Activated T-cell treated with anti-CD3 and anti-CD28 coated beads, Interleukin-2, amount 50 U/mL, for 48 hours (primary cell): ENCODE results near the gene GRK5.
A peak's percentile ranks its signal among the peaks of the same experiment; 100 is the strongest.

Experiments used
- DNase-seq, 2 experiments: peaks; one replicate each; pipeline ENCODE4 v3.0.0-alpha.2; 2020

GRK5 gene

DNA sequence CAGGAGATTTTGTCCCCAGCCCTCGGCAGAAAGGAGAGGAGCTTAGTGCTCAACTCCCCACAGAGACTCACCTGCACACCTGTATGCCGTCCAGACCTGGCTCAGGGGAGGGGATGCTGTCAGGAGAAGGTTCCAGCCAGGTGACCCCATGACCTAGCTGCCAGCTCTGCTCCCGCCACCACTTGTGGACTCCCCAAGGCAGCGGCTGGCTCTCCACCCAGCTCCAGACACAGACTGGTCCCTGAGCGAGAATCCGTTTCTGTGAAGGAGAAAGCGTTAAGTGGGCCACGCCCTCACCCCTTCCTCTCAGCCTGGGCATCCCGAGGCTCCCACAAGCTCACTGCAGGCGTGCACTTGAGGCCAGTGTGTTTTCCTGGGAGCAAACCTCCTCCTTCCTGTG lies 258.7 kb downstream of the GRK5 start:
- DNase-seq, result no peak

DNA sequence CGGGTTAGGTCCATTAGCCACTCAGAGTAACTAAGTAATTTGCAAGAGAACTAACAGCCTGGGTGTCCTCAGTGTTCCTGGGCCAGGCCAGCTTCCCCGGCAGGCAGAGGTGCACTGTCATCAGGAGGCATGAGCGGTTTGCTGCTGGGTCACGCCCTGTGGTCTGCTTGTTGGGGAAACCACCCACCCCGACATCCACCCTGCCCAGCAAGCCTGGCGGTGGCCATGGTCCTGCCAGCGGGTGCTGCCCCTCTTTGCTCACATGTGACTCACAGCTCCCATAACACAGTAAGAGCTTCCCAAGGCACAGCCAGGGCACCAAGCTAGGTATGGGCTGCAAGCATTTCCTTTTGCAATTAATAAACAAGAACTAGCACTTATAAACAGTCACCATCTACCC lies 259.3 kb downstream of the GRK5 start:
- peak; percentile 47 to 58 for DNase-seq

DNA sequence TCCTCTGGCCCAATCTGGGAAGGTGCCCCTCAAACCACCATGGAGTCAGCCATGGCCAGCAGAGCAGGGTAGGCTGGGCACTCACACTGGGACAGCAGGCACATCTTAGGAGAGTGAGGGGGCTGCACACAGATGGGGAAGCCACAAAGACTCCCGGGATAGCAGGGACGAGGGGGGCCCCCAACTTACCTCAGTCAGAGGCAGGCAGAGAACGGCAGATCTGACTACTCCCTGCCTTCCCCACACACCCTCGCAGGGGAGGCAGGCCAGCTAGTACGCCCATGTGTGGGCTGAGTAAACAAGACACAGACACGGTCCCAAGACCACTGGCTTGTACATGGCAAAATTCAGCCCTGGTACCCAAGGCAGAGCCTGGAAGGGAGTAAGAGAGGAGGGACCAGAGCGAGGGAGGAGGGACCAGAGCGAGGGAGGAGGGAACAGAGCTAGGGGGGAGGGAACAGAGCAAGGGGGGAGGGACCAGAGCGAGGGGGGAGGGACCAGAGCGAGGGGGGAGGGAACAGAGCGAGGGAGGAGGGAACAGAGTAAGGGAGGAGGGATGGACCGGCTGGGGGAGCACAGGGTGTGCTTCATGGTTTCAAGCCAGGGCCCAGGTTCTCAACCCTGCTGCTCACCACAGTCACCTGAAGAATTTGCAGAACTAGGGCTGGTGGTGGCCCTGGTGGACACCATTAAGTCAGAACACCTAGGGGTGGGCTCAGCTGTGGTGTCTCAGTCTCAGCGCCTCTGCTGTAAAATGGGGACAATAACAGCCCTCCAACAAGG lies 261.4 kb downstream of the GRK5 start:
- DNase-seq, result no peak

DNA sequence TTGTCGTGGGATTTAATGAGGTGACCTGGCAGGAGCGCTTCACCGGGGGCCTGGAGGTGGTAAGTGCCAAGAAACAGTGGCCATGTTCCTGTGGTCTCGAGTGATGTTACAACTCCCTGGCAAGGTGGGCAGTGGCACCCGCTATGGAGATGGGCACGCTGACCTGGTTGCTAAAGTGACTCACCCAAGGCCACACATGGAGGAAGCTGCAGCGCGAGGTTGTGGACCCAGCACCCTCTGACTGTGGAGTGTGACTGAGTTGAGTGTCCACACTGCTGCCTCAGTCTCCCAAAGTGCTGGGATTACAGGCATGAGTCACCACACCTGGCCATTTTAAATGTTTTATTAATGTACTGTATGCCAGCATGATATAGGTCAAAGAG lies 261.9 kb downstream of the GRK5 start:
- DNase-seq, result no peak

DNA sequence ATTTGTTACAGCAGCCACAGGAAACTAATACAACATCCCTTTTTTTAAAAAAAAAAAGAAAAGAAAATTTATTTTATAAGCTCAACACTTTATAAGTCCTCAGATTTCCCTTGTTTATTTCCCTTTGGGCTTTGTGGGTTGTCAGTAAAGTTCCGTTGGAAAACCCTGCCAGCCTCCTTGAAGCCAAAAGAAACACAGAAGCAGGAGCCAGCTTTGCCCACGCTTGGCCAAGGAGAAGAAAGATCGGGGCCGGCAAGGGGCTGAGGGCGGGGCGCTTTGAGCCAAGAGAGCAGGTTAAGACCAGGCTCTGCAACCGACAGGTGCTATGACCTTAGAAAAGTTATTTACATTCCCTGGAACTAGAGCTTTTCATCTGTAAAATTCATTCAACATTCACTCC lies 262.5 kb downstream of the GRK5 start:
- no peak for DNase-seq

DNA sequence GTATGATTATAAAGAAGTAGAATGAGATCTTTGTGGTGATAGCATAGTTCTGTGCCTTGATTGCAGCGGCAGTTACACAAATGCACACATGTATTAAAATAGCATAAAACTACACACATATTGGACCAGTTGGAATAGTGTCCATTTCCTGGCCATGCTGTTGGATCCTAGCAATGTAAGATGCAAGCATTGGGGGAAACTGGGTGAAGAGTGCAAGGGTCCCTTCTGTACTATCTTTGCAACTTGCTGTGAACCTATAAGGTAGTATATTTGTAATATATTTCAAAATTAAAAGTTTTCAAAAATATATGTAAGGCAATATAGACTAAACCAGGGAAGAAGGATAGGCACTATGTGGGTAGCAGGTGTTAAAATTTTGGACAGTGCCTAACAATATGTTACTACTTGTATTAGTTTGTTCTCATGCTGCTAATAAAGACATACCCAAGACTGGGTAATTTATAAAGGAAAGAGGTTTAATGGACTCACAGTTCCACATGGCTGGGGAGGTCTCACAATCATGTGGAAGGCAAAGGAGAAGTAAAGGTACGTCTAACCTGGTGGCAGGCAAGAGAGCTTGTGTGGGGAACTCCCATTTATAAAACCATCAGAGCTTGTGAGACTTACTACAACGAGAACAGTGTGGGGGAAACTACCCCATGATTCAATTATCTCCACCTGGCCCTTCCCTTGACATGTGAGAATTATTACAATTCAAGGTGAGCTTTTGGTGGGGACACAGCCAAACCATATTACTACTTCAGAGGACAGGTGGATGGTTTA lies 263.7 kb downstream of the GRK5 start:
- no peak for DNase-seq

DNA sequence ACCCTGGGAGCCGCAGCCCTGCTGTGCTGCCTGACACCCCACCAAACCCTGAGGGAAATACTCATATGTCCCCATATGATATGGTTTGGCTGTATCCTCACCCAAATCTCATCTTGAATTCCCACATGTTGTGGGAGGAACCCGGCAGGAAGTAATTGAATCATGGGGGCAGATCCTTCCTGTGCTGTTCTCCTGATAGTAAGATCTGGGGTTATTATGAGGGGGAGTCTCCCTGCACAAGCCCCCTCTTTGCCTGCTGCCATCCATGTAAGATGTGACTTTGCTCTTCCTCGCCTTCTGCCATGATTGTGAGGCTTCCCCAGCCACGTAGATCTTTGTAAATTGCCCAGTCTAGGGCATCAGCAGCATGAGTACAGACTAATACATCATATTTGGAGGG lies 266.4 kb downstream of the GRK5 start:
- no peak for DNase-seq

DNA sequence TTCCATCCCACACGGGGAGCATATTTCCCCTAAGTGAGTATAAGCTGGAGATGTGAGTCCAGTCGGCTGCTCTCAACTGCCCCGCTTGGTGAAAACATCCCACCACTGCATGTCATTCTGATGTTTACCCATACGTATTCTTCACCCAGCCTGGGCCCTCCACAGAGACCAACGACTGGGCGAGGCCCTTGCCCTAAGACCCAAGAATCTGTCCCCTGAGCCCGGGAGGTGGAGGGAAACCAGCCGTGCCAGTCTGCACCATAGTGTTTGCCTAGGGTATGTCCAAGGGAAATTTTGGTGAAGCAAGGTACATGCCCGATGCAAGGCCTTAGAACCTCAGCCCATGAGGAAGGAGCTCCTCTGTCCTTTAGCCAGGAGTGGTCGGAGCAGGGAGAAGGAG lies 267.2 kb downstream of the GRK5 start:
- DNase-seq, result no peak

DNA sequence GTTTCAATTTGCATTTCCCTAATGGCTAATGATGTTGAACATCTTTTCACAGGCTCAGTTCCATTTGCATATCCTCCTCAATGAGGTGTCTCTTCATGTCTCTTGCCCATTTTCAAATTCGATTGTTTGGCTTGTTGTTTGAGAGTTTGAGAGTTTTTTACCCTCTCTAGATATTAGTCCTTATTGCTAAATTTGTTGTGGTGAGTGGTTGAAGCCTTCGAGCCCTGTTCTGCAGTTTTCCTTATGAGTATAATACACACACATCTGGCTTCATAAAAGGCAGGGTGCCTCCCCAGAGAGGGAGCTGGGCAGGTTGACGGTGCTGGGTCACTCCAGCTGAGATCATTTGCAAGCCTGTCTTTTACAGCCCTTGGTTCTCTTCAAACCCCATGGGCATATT lies 270.1 kb downstream of the GRK5 start:
- no peak for DNase-seq

DNA sequence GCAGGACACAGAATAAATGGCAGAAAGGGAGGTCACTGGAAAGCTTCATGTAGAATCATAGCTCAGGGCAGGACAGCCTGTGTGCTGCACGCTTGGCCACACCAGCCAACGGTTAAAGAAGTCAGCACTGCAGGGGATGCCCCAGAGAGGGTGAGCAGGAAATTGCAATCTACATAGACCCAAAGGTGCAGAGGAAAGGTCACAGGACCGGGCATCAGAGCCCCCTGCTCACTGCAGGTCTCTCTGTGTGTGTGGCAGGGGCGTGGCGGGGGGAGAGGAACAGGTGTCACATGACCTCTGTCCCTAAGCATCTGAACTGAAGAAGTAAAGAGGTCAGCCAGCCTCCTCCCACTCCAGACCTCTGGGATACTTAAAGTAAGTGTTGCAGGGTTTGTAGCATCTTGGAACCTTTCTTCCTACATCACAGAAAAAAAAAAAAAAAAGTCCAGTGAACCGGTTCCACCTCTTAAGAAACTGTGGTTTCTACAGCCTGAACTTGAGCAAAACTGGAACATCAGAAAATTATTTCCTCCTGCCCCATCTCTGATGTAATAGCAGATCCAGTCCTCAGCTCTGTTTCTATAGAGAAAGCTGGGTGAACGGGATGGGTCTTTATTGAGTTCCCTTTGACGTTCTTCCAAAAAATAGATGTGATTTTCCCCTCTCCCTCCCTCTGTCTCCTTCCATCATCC lies 270.9 kb downstream of the GRK5 start:
- peak in 1 of 2 experiments; percentile 48 for DNase-seq

DNA sequence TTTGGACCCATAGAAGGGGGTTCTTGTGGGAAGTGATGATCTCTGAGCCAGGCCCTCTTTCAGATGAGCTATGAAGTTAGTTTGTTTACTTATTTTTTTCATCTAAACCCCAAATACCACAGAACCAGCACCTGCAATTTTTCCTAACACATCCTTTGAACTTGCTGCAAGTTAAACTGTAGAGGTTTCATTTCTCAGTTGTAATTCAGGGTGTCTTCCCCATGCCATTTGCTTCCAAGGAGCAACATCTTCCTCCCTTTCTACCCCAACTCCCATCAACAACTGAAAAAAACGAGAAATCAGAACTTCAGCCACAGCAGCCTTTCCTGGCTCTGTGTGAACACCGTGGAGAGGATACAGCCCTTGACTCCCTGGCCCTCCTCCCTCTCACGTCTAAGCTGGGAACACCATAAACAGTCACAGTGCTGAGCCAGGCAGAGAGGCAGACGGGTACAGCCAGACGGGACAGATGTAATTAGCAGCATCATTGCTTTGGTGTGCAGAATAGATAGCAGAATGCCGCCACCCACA lies 271.5 kb downstream of the GRK5 start:
- no peak for DNase-seq

DNA sequence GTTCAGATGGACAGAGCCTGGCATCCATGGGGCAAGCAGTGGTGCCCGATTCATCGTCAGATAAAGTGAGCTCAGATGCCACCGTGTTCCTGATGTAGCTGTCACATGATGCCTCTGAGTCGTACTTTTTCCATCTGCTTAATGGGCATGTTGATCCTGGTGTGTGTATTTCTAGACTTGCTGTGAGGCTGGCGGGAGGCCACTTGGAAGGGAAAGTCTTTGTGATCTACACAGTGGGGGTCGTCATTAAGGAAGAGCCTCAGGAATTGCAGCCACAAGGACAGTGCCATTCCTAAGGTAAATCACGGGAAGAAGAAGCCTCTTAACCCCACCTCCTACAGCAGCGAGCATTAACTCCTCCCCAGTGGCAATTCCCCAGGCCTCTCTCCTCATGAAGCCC lies 272.2 kb downstream of the GRK5 start:
- no peak for DNase-seq

DNA sequence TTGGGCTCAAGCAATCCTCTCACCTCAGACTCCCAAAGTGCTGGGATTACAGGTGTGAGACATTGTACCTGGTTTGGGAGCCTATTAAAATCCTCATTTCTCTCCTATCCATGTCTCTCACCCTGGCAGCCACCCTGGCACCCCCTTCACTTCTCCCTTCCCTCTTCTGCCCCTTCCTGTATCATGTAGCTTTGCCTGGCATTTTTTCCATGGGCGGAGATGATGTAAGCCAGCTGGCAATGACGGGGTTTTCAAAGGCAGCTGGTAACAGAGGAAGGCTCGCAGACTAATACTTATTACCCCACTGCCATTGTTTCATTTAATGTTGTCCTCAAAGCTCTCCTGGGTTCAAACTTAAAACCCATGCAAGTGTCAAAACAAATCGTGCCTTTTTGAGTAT lies 273.3 kb downstream of the GRK5 start:
- no peak for DNase-seq

DNA sequence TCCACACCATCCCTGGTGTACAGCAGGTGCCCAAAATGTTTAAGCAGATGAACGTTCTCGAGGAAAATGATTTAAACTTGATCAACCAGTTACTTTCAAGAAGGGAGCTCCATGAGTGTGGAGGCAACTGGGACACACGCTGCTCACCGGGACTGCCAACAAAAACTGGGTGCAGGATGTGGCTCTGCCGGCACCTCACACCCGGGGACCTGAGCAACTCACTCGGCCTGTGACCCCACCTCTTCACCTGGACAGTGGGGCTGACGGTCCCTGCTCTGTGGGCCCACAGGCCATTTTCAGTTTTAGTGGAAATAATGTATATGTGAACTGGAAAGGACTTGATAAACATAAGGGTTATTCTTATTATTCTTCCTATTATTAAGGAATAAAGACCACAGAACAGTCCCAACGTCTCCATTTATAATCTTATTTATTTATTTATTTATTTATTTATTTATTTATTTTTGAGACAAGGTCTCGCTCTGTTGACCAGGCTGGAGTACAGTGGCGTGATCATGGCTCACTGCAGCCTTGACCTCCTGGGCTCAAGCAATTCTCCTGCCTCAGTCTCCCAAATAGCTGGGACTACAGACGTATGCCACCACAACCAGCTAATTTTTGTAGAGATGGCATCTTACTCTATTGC lies 274.5 kb downstream of the GRK5 start:
- no peak for DNase-seq

DNA sequence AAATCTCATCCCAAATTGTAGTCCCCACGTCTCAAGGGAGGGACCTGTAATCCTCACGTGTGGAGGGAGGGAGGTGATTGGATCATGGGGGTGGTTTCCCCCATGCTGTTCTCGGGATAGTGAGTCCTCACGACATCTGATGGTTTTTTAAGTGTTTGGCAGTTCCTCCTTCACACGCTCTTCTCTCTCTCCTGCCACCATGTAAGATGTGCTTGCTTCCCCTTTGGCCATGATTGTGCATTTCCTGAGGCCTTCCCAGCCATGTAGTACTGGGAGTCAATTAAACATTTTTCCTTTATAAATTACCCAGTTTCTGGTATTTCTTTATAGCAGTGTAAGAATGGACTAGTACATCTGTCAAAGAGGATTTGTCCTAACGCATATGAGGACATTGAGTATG lies 275.6 kb downstream of the GRK5 start:
- no peak for DNase-seq

DNA sequence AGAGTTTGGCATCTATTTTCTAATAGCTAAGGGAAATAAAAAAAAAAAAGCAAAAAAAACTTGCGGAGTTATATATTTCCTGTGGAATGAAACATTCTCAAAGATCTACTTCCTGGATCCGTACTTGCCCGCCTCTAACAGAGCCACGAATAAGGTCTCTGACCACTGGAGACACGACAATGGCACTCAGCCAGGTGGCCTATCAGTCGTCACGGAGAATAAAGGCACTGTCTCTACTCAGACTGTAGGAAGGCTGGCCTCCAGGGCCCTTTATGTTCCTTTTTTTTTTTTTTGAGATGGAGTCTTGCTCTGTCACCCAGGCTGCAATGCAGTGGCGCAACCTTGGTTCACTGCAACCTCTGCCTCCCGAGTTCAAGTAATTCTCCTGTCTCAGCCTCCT lies 276.5 kb downstream of the GRK5 start:
- DNase-seq, result no peak

DNA sequence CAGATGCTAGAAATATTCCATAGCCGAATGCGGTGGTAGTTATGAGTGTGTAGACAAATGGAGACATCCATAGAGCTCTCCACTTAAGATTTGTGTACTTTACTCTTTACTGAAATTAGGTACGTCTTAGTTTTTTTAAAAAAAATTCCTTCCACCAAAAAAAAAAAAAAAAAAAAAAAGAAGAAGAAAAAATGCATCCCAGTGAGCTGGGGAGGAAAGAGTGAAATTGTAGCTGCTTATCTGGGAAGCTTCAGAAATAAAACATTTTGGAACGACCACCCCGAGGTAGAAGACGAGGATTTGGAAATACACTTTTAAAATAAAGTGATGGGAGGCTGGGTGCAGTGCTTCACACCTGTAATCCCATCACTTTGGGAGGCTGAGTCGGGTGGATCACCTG lies 281.3 kb downstream of the GRK5 start:
- DNase-seq, result no peak

DNA sequence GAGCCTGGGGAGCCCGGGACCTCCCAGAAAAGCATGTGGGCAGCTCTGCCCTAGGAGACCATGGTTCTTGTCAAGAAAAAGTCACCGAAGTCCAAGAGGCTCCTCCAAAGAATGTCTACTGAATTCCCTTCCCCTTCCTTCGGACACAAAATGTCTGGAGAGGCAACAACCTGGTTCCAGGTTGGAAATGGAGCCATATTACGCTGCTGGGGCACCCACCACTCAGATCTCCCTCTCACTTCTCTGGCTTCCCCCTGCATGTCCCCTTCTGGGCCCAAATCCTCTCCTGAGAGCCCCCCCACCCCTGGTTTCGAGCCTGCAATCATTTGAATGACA lies 282.6 kb downstream of the GRK5 start:
- no peak for DNase-seq

DNA sequence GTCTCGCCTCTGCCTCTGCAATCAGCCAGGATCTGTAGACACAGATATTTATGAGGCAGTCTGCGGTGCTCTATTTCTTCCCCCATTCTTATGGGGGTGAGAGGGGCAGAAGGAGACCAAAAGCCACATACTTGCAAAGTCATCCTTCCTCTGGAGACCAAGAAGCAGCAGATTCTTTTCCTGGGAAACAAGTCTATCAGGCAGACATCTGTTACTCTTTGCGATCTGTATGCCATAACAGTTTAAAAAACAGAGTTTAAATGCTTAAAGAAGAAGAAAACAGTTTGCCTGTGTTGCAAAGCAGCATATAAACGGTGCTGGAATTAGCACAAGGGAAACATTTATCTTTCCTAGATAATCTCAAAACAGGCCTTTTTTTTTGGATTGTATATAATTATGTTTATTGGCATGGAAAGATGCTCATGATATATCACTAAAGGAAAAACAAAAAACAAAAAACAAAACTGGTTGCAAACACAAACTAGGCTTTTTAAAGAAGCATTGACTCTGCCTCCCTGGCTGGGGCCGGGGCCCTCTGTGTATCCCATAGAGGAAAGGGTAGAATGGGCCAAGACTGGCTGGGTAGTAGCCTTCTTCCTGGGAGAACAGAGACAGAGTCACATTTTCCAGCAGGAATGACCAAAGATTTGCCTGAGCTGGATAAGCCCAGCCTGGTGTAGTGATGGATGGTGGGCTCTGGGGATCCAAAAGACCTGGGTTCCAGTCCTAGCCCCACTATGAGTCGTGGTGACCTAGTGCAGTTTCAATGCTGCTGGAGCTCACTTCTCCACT lies 284.8 kb downstream of the GRK5 start:
- no peak for DNase-seq

DNA sequence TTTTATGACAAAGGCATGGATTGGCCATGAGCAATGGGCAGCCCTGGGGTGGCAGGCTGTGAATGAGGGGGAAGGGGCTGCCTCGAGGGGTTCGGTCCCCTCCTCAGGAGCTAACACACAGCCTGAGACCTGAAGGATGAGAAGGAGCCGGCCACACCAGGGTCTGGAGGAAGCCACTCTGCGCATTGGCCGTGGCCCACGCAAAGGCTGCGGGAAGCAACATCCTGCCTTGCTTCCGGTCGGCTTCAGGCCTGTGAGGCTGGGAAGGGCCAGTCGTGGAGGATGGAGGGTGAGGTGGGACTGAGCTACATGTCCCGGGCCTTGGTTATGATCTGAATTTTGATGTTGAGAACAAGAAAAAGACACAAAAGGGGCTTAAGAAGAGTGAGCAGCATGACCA lies 285.8 kb downstream of the GRK5 start:
- no peak for DNase-seq

DNA sequence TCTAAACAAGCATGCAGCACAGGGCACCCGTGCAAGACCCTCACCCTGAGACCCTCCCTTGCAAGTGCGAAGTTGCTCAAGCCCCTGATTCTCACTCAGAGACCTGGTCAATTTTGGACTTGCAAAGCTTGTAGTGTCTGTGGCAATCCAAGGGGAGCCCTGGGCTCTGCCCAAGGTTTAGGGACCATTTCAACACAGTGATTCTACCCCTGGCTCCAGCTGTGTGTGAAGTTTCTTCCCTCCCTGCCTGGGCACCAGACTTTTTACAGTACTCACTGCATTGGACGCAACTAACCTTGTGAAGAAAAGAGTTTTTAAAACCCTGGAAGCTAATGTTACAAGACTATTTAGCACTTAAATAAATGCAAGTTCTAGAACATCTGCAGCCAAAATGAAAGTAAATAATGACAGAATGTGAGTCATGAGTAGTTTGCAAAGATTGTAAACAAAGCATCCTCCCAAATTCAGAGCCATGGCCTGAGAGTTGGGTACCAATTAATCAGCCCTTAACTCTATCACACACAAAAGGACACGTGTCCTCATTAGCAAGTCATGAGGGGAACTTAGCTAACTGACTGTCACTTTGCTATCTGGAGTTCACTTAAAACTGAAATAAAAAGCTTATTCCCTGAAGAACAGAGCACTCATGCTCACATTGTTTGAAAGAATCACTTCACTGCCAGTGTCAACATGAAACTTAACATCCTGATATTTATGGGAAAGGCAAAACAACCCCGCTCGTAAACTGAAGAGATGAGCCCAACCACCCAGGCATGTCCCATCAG lies 287.1 kb downstream of the GRK5 start:
- no peak for DNase-seq
